Upper lobe of left lung (tissue), 4 donors: ENCODE data around the gene CD82.

Experiments used
- EP300 ChIP-seq, 4 donors: sonication (generic); formaldehyde crosslinking; IDR thresholded peaks; one replicate each; pipeline ENCODE4 v1.5.1; 2017; ENCODE audit warnings: antibody characterized with exemption in 4 of 4, control low read depth in 2 of 4
- POLR2A ChIP-seq, 4 donors: fragments of 450-650 bp; IDR thresholded peaks; one replicate each; pipeline ENCODE4 v1.5.1; 2016 to 2017; ENCODE audit warnings: antibody characterized with exemption in 4 of 4, mild to moderate bottlenecking in 2 of 4
- POLR2AphosphoS5 ChIP-seq, 2 donors: sonication (generic); formaldehyde crosslinking; IDR thresholded peaks; one replicate each; pipeline ENCODE4 v1.5.1; 2017; ENCODE audit warnings: antibody characterized with exemption in 2 of 2
- TF ChIP-seq, protein P1 (sequence below), 6 experiments: fragments of 450-650 bp in 4 of 6; fragments of 200-600 bp in 2 of 6; sonication (generic) in 2 of 6; IDR thresholded peaks; one replicate each; pipeline ENCODE4 v1.5.1; 2016 to 2019; ENCODE audit warnings: antibody characterized with exemption in 6 of 6

DNA sequence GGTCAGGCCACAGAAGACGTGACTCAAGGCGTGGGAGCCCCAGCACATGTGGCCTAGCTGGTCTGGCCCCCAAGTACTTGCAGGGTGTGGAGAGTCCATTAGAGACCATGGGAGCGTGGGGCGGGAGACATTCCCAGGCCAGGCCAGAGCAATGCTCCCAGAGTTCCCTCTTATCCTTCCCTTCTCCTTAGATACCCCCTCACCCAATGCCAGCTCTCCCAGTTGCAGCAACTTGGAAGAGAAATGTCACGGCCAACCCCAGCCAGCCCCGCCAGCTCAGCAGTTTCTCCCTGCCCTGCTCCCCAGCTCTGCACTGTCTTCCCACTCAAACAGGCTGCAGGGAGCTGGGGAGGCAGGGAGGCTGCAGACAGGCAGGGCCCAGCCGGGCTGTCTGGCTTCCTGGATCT lies 95.9 kb downstream of the CD82 start:
- TF ChIP-seq EP300 (IDR thresholded peaks at IDR 0.05) (no peak), POLR2A (IDR thresholded peaks at IDR 0.05) (no peak), POLR2AphosphoS5 (IDR thresholded peaks at IDR 0.05) (no peak)
- TF ChIP-seq, protein P1, sequence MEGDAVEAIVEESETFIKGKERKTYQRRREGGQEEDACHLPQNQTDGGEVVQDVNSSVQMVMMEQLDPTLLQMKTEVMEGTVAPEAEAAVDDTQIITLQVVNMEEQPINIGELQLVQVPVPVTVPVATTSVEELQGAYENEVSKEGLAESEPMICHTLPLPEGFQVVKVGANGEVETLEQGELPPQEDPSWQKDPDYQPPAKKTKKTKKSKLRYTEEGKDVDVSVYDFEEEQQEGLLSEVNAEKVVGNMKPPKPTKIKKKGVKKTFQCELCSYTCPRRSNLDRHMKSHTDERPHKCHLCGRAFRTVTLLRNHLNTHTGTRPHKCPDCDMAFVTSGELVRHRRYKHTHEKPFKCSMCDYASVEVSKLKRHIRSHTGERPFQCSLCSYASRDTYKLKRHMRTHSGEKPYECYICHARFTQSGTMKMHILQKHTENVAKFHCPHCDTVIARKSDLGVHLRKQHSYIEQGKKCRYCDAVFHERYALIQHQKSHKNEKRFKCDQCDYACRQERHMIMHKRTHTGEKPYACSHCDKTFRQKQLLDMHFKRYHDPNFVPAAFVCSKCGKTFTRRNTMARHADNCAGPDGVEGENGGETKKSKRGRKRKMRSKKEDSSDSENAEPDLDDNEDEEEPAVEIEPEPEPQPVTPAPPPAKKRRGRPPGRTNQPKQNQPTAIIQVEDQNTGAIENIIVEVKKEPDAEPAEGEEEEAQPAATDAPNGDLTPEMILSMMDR (IDR thresholded peaks at IDR 0.05): no peak
